ENCODE data around the gene LARGE1. TPM values are rescaled to one million over a fixed set of nuclear protein-coding genes. Genes with fewer than 3 reads are reported as not detected.

Gene LARGE1
- total RNA-seq, 2 donors from 2014 or later, result 29.5 to 42.1 TPM

- no peak for DNase-seq (ENCODE audit: low spot score)
- H3K36me3 ChIP-seq, result peaks cover 4% of the 10 kb centered on the region
- TF ChIP-seq CTCF (IDR thresholded peaks at IDR 0.05), result no peak
- no peaks in the 10 kb centered on the region for H3K9me3 ChIP-seq
- H3K4me3 ChIP-seq, result no peak overlapping the region
- no peaks in the 10 kb centered on the region for H3K27me3 ChIP-seq (replicated peaks; ENCODE audit: insufficient read depth)
- no peak for ATAC-seq (ENCODE audit: insufficient number of reproducible peaks, low FRiP score, low read depth)
- H3K27ac ChIP-seq, result no peak overlapping the region
- no peaks in the 10 kb centered on the region for H3K4me1 ChIP-seq (ENCODE audit: control insufficient read depth in 1 of 2, low read depth in 2 of 2)
These were observed 222.6 kb downstream of the LARGE1 start for GRCh38 chr22:33697640-33698039.

DNA sequence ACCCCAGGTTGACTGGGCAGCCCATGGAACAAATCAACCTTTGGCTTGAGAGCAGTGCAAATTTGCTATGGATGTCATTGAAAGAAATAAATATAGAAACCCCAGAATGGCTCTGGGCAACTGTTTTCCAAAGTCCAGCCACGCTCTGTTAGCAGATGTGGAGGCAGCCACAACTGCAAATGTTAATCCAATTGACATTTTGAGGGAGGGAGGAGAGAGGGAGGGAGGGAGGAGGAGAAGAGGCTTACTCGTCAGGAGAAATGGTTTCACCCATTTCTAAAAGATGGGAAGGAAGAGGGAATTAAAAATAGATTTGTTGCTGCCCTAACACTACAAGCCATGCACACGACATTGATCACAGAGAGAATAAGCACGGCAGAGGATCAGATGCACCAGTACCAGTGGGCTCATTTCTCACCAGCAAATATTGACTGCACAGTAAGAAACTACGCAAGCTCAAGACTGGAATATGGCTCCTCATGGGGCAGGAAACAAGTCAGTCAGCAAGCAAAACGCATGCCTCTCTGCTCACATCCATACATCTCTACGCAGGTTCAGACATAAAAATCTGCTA lies 229.1 kb downstream of the LARGE1 start:
- ATAC-seq (ENCODE audit: insufficient number of reproducible peaks, low FRiP score, low read depth) (no peak), DNase-seq (ENCODE audit: low spot score) (no peak)
- Histone ChIP-seq H3K27ac (no peak overlapping the region), H3K4me3 (no peak overlapping the region), H3K27me3 (replicated peaks; ENCODE audit: insufficient read depth) (no peaks in the 10 kb centered on the region), H3K9me3 (no peaks in the 10 kb centered on the region), H3K36me3 (no peaks in the 10 kb centered on the region), H3K4me1 (ENCODE audit: control insufficient read depth in 1 of 2, low read depth in 2 of 2) (no peaks in the 10 kb centered on the region)
- TF ChIP-seq CTCF (IDR thresholded peaks at IDR 0.05), result no peak

DNA sequence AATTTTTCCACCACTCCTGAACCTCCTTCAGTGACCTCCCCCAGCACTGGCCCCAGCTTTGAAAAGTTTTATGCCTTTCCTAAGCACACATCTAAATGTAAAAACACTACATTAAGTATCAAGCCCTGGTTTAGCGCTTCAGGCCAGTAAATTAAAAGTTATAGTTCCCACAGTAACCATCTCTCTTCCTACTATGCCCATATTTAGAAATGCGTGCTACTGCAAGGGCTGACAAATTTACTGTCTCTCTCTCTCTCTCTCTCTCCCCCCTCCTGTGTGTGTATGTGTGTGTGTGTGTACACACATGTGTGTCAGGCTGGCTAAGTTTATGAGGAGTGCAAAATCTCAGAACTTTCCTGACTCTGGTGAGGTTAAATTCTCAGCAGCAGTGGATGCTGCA lies 231.4 kb downstream of the LARGE1 start:
- Histone ChIP-seq H3K4me1 (ENCODE audit: control insufficient read depth in 1 of 2, low read depth in 2 of 2) (no peaks in the 10 kb centered on the region), H3K27me3 (replicated peaks; ENCODE audit: insufficient read depth) (no peaks in the 10 kb centered on the region), H3K27ac (no peak overlapping the region), H3K4me3 (no peak overlapping the region), H3K36me3 (no peaks in the 10 kb centered on the region), H3K9me3 (no peaks in the 10 kb centered on the region)
- ATAC-seq (ENCODE audit: insufficient number of reproducible peaks, low FRiP score, low read depth), result no peak
- DNase-seq (ENCODE audit: low spot score), result no peak
- TF ChIP-seq CTCF (IDR thresholded peaks at IDR 0.05), result no peak

GRCh38 chr22:33687464-33687863 lies 232.8 kb downstream of the LARGE1 start:
- Histone ChIP-seq H3K36me3 (no peaks in the 10 kb centered on the region), H3K27ac (no peak overlapping the region), H3K27me3 (replicated peaks; ENCODE audit: insufficient read depth) (no peaks in the 10 kb centered on the region), H3K4me1 (ENCODE audit: control insufficient read depth in 1 of 2, low read depth in 2 of 2) (no peaks in the 10 kb centered on the region), H3K4me3 (no peak overlapping the region), H3K9me3 (no peaks in the 10 kb centered on the region)
- DNase-seq (ENCODE audit: low spot score) (no peak), ATAC-seq (ENCODE audit: insufficient number of reproducible peaks, low FRiP score, low read depth) (no peak)
- no peak for TF ChIP-seq CTCF (IDR thresholded peaks at IDR 0.05)

- H3K36me3 ChIP-seq, result no peaks in the 10 kb centered on the region
- no peak for DNase-seq (ENCODE audit: low spot score)
- ATAC-seq (ENCODE audit: insufficient number of reproducible peaks, low FRiP score, low read depth), result no peak
- H3K27ac ChIP-seq, result no peak overlapping the region
- TF ChIP-seq CTCF (IDR thresholded peaks at IDR 0.05), result no peak
- no peaks in the 10 kb centered on the region for H3K9me3 ChIP-seq
- no peak overlapping the region for H3K4me3 ChIP-seq
- H3K27me3 ChIP-seq (replicated peaks; ENCODE audit: insufficient read depth), result no peaks in the 10 kb centered on the region
- H3K4me1 ChIP-seq (ENCODE audit: control insufficient read depth in 1 of 2, low read depth in 2 of 2), result no peaks in the 10 kb centered on the region
These were observed 236.2 kb downstream of the LARGE1 start for GRCh38 chr22:33684087-33684486.
